HG02981 (cell line): ENCODE results near the gene ZNF383.
"Not testable (repeated sequence)": the region's sequence is repeated elsewhere in the genome, so short reads cannot be mapped to it uniquely, and the experiment has no call there.

Experiments
- ATAC-seq: cut with Tn5 transposase; IDR thresholded peaks from one replicate; pipeline ENCODE4 v1.9.1; 2021; ENCODE audit warnings: mild to moderate bottlenecking, moderate library complexity; ENCODE audit not compliant: unreplicated experiment

ZNF383 gene

GRCh38 chr19:37217775-37218591 is at the start of gene ZNF383:
Gene ZNF383 (plus strand): TSS chr19:37218214. CDS start chr19:37230454, 12,240 bp downstream.
- ATAC-seq = peak; percentile 86

GRCh38 chr19:37172368-37173366 is 45.3 kb upstream of the ZNF383 start, which contains the start of gene ZNF585A:
Gene ZNF585A (minus strand): TSS chr19:37172695. CDS start chr19:37169910, 2,785 bp downstream.
- peak; percentile 99 for ATAC-seq

GRCh38 chr19:37186071-37186470 is 31.9 kb upstream of the ZNF383 start:
- ATAC-seq = not testable (repeated sequence)

- ATAC-seq = not testable (repeated sequence)
Observed at GRCh38 chr19:37195248-37195647, 22.8 kb upstream of the ZNF383 start.

- not testable (repeated sequence) for ATAC-seq
Observed at GRCh38 chr19:37197115-37197514, 20.9 kb upstream of the ZNF383 start.

GRCh38 chr19:37197768-37198167 is 20.2 kb upstream of the ZNF383 start:
- no peak for ATAC-seq

GRCh38 chr19:37217480-37217774 is 587 bp upstream of the ZNF383 start:
- no peak for ATAC-seq

- no peak for ATAC-seq
Observed at GRCh38 chr19:37218592-37218935, 550 bp downstream of the ZNF383 start.

- ATAC-seq = no peak
Observed at GRCh38 chr19:37220383-37220782, 2.4 kb downstream of the ZNF383 start.

- no peak for ATAC-seq
Observed at GRCh38 chr19:37221136-37221535, 3.1 kb downstream of the ZNF383 start.

- ATAC-seq = no peak
Observed at GRCh38 chr19:37226248-37226647, 8.2 kb downstream of the ZNF383 start.

GRCh38 chr19:37227996-37228395 is 10.0 kb downstream of the ZNF383 start:
- no peak for ATAC-seq

GRCh38 chr19:37243206-37243632 is 25.2 kb downstream of the ZNF383 start:
- ATAC-seq = no peak

GRCh38 chr19:37251308-37252229 is 33.6 kb downstream of the ZNF383 start:
- ATAC-seq = no peak

GRCh38 chr19:37263028-37263427 is 45.0 kb downstream of the ZNF383 start:
- not testable (repeated sequence) for ATAC-seq

GRCh38 chr19:37267005-37267404 is 49.0 kb downstream of the ZNF383 start:
- ATAC-seq = not testable (repeated sequence)

- ATAC-seq = not testable (repeated sequence)
Observed at GRCh38 chr19:37267755-37268154, 49.7 kb downstream of the ZNF383 start.

GRCh38 chr19:37280656-37281055 is 62.6 kb downstream of the ZNF383 start:
- not testable (repeated sequence) for ATAC-seq

GRCh38 chr19:37284020-37284419 is 66.0 kb downstream of the ZNF383 start:
- not testable (repeated sequence) for ATAC-seq

GRCh38 chr19:37289229-37289628 is 71.2 kb downstream of the ZNF383 start:
- not testable (repeated sequence) for ATAC-seq
